ENCODE data around the gene GLT6D1.

GLT6D1 gene

DNA sequence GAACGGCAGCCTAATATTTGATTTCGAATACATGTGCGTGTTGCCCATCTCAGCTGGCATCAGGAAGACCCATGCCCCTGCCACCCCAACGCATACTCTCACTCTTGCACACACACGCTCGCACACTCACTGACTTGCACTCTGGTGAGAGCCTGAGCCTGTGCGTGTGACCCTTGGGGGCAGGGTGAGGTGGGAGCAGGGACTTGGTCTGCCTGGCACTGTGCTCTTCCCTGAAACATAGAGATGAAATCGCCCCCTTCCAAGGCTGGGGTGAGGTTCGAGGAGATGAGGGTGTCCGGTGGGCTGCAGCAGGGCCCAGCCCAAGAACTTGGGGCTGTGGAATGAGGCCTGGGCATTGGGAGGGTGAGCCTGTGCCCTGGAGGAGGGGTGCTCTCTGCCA lies 24.9 kb upstream of the GLT6D1 start:
- H3K9ac ChIP-seq (ENCODE audit: low read depth, low read length): no peak overlapping the region
- H3K36me3 ChIP-seq (ENCODE audit: insufficient read depth, low read length): no peaks in the 10 kb centered on the region
- H3K4me1 ChIP-seq (ENCODE audit: control insufficient read depth, insufficient read depth, low read length): no peaks in the 10 kb centered on the region
- H3K4me3 ChIP-seq (ENCODE audit: low read length): no peak overlapping the region
- no peaks in the 10 kb centered on the region for H3K27me3 ChIP-seq (ENCODE audit: control insufficient read depth, insufficient read depth, low read length)
- H3K9me3 ChIP-seq (replicated peaks; ENCODE audit: low read length): no peaks in the 10 kb centered on the region
- H3K4me2 ChIP-seq (ENCODE audit: low read length): no peak overlapping the region

DNA sequence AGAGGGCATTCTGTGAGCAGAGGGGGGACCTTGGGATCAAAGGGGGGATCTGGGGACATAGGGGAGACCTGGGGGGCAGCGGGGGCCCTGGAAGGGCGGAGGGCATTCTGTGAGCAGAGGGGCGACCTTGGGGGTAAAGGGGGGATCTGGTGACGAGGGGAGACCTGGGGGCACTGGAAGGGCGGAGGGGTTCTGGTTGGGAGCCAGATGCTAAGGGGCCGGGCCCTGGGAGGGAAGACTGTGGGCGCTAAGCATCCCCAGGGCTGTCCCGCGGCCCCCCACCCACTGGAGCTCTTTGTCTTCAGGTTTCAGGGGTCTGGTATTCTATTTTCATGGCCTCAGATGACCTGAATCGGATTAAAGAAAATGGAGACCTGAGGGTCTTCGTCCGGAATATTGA lies 24.5 kb upstream of the GLT6D1 start:
- no peaks in the 10 kb centered on the region for H3K9me3 ChIP-seq (replicated peaks; ENCODE audit: low read length)
- no peaks in the 10 kb centered on the region for H3K36me3 ChIP-seq (ENCODE audit: insufficient read depth, low read length)
- H3K4me1 ChIP-seq (ENCODE audit: control insufficient read depth, insufficient read depth, low read length): no peaks in the 10 kb centered on the region
- H3K4me3 ChIP-seq (ENCODE audit: low read length): no peak overlapping the region
- no peak overlapping the region for H3K4me2 ChIP-seq (ENCODE audit: low read length)
- H3K9ac ChIP-seq (ENCODE audit: low read depth, low read length): no peak overlapping the region
- no peaks in the 10 kb centered on the region for H3K27me3 ChIP-seq (ENCODE audit: control insufficient read depth, insufficient read depth, low read length)

DNA sequence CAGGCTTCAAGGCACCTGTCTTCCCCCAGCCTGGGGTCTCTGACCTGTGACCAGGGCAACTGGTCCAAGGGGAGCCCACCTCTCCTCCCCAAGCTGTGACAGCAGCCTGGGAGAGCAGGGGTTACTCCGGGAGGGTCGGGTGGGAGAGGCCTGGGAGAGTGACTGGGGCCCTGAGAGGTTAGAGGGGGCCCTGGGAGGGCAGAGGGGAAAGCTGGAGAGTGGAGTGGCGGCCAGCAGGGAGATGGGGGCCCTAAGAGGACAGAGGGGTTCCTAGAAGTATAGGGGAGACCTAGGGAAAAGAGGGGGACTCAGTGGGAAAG lies 24.1 kb upstream of the GLT6D1 start:
- Histone ChIP-seq H3K4me1 (ENCODE audit: control insufficient read depth, insufficient read depth, low read length) (no peaks in the 10 kb centered on the region), H3K36me3 (ENCODE audit: insufficient read depth, low read length) (no peaks in the 10 kb centered on the region), H3K9me3 (replicated peaks; ENCODE audit: low read length) (no peaks in the 10 kb centered on the region), H3K27me3 (ENCODE audit: control insufficient read depth, insufficient read depth, low read length) (no peaks in the 10 kb centered on the region), H3K4me3 (ENCODE audit: low read length) (no peak overlapping the region), H3K9ac (ENCODE audit: low read depth, low read length) (no peak overlapping the region), H3K4me2 (ENCODE audit: low read length) (no peak overlapping the region)

DNA sequence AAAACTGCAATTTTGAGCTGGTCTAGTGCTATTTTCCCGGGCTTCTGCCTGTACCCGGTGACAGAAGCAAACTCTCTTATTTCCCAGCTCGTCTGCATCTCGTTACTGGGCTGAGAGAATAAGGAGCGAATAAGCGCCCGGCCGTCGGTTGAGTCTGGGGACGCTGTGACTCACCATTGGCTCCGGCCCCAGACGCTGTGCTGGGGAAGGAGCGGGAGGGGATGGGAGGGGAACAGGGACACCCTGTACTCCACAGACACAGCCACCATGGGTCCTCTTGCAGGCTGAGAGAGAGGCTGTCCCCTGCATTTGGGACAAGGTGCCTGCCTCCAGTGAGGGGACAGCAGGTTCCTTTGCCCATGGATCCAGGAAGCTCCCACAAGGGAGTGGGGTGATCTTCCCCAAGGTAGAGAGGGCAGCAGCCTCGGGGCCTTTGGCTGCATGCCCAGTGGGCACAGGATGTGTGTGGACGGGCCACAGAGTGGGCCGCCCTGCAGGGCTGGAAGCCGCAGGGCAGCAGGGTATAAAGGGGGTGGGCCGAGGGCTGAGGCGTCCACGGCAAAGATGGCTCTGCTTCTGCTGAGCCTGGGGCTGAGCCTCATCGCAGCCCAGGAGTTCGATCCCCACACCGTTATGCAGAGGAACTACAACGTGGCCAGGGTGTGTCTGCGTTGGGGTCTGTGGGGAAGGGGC lies 23.6 kb upstream of the GLT6D1 start, which contains the start of gene LCN9:
Gene LCN9 (plus strand): TSS at position 552 of the 693 bp plus-strand sequence. CDS start 13 bp downstream, at position 565.
- no peak within 1 kb of the TSS for H3K9ac ChIP-seq (ENCODE audit: low read depth, low read length)
- H3K27me3 ChIP-seq (ENCODE audit: control insufficient read depth, insufficient read depth, low read length): no peaks in the 10 kb centered on the region
- H3K4me1 ChIP-seq (ENCODE audit: control insufficient read depth, insufficient read depth, low read length): no peaks in the 10 kb centered on the region
- H3K36me3 ChIP-seq (ENCODE audit: insufficient read depth, low read length): no peaks in the 10 kb centered on the region
- no peak within 1 kb of the TSS for H3K4me2 ChIP-seq (ENCODE audit: low read length)
- H3K9me3 ChIP-seq (replicated peaks; ENCODE audit: low read length): no peaks in the 10 kb centered on the region
- H3K4me3 ChIP-seq (ENCODE audit: low read length): no peak within 1 kb of the TSS

DNA sequence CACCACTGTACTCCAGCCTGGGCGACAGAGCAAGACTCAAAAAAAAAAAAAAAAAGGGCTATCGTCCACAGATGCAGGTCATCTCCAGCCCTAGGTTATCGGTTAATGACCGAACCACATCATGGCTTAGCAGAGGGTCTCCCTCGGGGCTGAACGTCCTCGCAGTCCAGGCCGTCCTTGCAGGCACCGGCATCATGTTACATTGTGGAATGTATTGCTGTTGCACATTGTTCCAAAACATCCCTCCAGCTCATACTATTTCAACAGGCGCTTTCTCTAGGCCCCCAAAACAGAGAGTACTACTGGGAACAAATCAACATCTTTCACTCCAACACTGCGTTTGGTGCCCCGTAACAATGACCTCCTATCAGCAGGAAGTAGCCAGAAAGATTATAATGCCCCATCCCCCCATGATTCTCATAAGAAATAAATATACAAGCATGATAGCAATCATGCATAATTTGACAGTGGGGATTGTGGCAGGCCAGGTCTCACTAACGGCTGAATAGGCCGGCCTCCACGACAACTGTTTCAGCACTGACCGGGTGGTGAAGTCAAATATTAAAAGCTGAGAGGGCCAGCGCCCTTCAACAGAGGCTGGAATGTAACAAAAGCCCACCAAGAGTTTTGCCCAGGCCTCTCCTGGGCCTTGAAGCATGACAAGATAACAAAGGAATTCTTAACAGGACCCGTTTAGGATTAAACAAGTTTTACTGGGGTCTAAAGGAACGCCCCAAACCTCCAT lies 22.6 kb upstream of the GLT6D1 start:
- no peak overlapping the region for H3K9ac ChIP-seq (ENCODE audit: low read depth, low read length)
- H3K4me3 ChIP-seq (ENCODE audit: low read length): no peak overlapping the region
- H3K9me3 ChIP-seq (replicated peaks; ENCODE audit: low read length): no peaks in the 10 kb centered on the region
- no peaks in the 10 kb centered on the region for H3K27me3 ChIP-seq (ENCODE audit: control insufficient read depth, insufficient read depth, low read length)
- no peaks in the 10 kb centered on the region for H3K36me3 ChIP-seq (ENCODE audit: insufficient read depth, low read length)
- no peak overlapping the region for H3K4me2 ChIP-seq (ENCODE audit: low read length)
- no peaks in the 10 kb centered on the region for H3K4me1 ChIP-seq (ENCODE audit: control insufficient read depth, insufficient read depth, low read length)

DNA sequence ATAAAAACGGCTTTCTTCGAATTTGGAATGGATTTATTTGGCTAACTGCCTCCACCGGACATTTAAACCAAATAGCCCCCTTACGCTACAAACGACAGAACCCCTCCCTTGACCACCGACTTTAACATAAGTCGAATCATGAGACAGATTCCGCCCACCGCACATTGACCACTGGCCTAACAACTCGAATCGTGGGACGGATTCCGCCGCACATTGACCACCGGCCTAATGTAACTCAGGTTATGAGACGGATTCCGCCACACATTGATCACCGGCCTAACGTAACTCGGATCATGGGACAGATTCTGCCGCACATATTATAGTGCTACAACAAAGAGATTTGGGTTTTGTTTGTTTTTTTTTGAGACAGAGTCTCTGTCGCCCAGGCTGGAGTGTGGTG lies 21.1 kb upstream of the GLT6D1 start:
- Histone ChIP-seq H3K4me2 (ENCODE audit: low read length) (no peak overlapping the region), H3K9ac (ENCODE audit: low read depth, low read length) (no peak overlapping the region), H3K4me3 (ENCODE audit: low read length) (no peak overlapping the region), H3K36me3 (ENCODE audit: insufficient read depth, low read length) (no peaks in the 10 kb centered on the region), H3K9me3 (replicated peaks; ENCODE audit: low read length) (no peaks in the 10 kb centered on the region), H3K27me3 (ENCODE audit: control insufficient read depth, insufficient read depth, low read length) (no peaks in the 10 kb centered on the region), H3K4me1 (ENCODE audit: control insufficient read depth, insufficient read depth, low read length) (no peaks in the 10 kb centered on the region)

DNA sequence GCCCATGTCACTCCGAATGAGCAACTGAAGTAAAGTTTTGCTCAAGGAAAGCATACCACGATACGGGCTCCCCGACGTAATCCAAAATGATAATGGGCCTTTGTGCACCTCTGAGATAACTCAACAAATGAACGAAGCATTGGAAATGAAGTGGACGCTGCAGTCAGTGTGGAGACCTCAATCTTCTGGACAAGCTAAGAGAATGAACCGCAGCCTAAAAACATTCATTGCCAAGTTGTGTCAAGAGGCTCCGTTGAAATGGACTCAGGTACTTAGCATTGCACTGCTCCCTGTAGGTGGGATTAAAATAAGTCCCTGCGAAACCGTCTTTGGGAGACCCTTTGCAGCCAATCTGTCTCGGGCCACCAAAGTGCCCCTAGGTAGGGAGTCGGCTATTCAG lies 19.9 kb upstream of the GLT6D1 start:
- H3K4me1 ChIP-seq (ENCODE audit: control insufficient read depth, insufficient read depth, low read length): no peaks in the 10 kb centered on the region
- no peak overlapping the region for H3K4me2 ChIP-seq (ENCODE audit: low read length)
- H3K36me3 ChIP-seq (ENCODE audit: insufficient read depth, low read length): no peaks in the 10 kb centered on the region
- no peak overlapping the region for H3K9ac ChIP-seq (ENCODE audit: low read depth, low read length)
- H3K4me3 ChIP-seq (ENCODE audit: low read length): no peak overlapping the region
- no peaks in the 10 kb centered on the region for H3K9me3 ChIP-seq (replicated peaks; ENCODE audit: low read length)
- no peaks in the 10 kb centered on the region for H3K27me3 ChIP-seq (ENCODE audit: control insufficient read depth, insufficient read depth, low read length)

DNA sequence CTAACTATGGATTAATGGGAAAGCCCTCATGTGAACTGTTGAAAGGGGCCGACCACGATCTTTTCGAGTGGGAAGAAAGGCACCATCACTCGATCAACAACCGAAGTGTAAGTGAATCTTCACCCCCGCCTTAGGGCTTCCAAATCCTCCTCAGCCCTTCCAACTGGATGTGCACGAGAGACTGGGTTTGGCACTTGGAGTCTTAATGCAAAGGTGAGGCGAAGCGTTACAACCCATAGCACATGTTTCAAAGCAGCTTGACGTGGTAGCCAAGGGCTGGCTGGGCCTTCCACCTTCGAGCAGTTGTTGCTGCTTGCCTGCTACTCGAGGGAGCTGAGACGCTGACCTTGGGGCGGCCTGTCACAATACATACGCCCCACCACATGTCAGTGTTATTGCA lies 18.1 kb upstream of the GLT6D1 start:
- Histone ChIP-seq H3K4me3 (ENCODE audit: low read length) (no peak overlapping the region), H3K4me2 (ENCODE audit: low read length) (no peak overlapping the region), H3K4me1 (ENCODE audit: control insufficient read depth, insufficient read depth, low read length) (no peaks in the 10 kb centered on the region), H3K36me3 (ENCODE audit: insufficient read depth, low read length) (no peaks in the 10 kb centered on the region), H3K9ac (ENCODE audit: low read depth, low read length) (no peak overlapping the region), H3K27me3 (ENCODE audit: control insufficient read depth, insufficient read depth, low read length) (no peaks in the 10 kb centered on the region), H3K9me3 (replicated peaks; ENCODE audit: low read length) (no peaks in the 10 kb centered on the region)

DNA sequence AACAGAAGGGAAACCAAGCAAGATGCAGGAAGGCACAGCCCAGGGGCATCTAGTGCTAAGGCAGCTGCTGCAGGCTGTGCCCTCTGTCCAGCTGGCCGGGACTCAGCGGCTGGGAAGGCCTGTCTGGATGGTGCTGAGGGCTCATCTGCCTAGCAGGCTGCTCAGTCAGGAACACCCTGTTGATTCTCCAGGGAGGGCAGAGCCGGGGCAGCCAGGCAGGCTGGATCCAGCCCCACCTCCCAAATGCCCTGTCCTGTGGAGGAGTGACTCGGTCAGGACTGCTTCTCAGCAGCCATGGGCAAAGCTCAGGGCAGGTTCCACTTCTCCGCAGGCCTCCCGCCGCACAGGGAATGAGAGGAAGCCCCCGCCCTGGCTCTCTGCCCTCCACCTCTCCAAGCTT lies 16.0 kb upstream of the GLT6D1 start:
- Histone ChIP-seq H3K4me2 (ENCODE audit: low read length) (no peak overlapping the region), H3K9me3 (replicated peaks; ENCODE audit: low read length) (no peaks in the 10 kb centered on the region), H3K27me3 (ENCODE audit: control insufficient read depth, insufficient read depth, low read length) (no peaks in the 10 kb centered on the region), H3K36me3 (ENCODE audit: insufficient read depth, low read length) (no peaks in the 10 kb centered on the region), H3K4me3 (ENCODE audit: low read length) (no peak overlapping the region), H3K9ac (ENCODE audit: low read depth, low read length) (no peak overlapping the region), H3K4me1 (ENCODE audit: control insufficient read depth, insufficient read depth, low read length) (no peaks in the 10 kb centered on the region)

DNA sequence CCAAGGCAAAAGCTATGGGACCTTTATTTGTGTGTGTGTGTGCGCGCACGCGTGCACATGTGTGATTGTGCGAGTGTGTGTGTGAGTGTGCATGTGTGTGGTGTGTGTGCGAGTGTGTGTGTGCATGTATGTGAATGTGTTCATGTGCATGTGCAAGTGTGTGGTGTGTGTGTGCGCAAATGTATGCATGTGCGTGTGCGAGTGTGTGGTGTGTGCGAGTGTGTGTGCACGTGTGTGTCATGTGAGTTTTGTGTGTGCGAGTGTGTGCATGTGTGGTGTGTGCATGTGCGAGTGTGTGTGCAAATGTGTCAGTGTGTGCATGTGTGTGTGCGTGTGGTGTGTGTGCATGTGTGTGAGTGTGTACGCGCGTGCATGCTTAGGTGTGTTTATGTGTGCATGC lies 11.1 kb upstream of the GLT6D1 start:
- Histone ChIP-seq H3K9ac (ENCODE audit: low read depth, low read length) (no peak overlapping the region), H3K4me2 (ENCODE audit: low read length) (no peak overlapping the region), H3K4me1 (ENCODE audit: control insufficient read depth, insufficient read depth, low read length) (no peaks in the 10 kb centered on the region), H3K4me3 (ENCODE audit: low read length) (no peak overlapping the region), H3K27me3 (ENCODE audit: control insufficient read depth, insufficient read depth, low read length) (no peaks in the 10 kb centered on the region), H3K36me3 (ENCODE audit: insufficient read depth, low read length) (no peaks in the 10 kb centered on the region), H3K9me3 (replicated peaks; ENCODE audit: low read length) (peaks cover 5% of the 10 kb centered on the region)

DNA sequence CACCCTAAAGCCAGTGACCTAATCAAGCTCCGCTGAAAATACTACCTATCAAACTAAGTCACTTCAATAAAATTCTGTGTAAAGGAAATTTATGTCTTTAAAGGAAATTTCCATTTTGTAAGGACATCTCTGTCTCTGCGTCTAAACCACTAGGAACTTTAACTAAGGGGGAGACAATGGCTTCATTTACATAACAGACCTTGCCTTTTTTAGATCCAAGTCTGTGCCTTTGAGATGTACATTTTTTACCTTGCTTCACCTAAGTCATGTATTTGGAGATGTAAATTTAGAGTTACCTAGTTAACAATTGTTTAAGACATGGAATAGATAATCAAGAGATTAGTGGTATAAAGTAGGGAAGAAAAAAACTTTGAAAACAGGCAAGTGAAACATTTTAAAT lies 10.2 kb upstream of the GLT6D1 start:
- Histone ChIP-seq H3K9ac (ENCODE audit: low read depth, low read length) (no peak overlapping the region), H3K4me3 (ENCODE audit: low read length) (no peak overlapping the region), H3K9me3 (replicated peaks; ENCODE audit: low read length) (peaks cover 9% of the 10 kb centered on the region), H3K4me1 (ENCODE audit: control insufficient read depth, insufficient read depth, low read length) (no peaks in the 10 kb centered on the region), H3K36me3 (ENCODE audit: insufficient read depth, low read length) (no peaks in the 10 kb centered on the region), H3K27me3 (ENCODE audit: control insufficient read depth, insufficient read depth, low read length) (no peaks in the 10 kb centered on the region), H3K4me2 (ENCODE audit: low read length) (no peak overlapping the region)

Measured in skeletal muscle satellite cell (primary cell).